Measurements from ENCODE around the gene AGPAT2. TPM values are rescaled to one million over a fixed set of nuclear protein-coding genes. Genes with fewer than 3 reads are reported as not detected.

Gene AGPAT2
- total RNA-seq, 2 donors from 2014 or later = 197 to 372 TPM

GRCh38 chr9:136687721-136688223 is 515 bp upstream of the AGPAT2 start:
- peak; percentile 87 for DNase-seq
- no peak for TF ChIP-seq CTCF (IDR thresholded peaks at IDR 0.05)
- Histone ChIP-seq H3K9ac (ENCODE audit: low read depth in 2 of 2, low read length in 2 of 2) (peak overlapping the region; percentile 40 to 66), H3K27me3 (no peaks in the 10 kb centered on the region), H3K9me3 (no peaks in the 10 kb centered on the region), H3K36me3 (no peaks in the 10 kb centered on the region), H3K4me3 (peak overlapping the region; percentile 96), H3K4me1 (peaks cover 25% of the 10 kb centered on the region), H3K27ac (peak overlapping the region; percentile 89)
- intact Hi-C loops (cut with DNase I) = no loop called here

GRCh38 chr9:136686534-136686793 is 793 bp downstream of the AGPAT2 start:
- H3K36me3 ChIP-seq = no peaks in the 10 kb centered on the region
- intact Hi-C loops (cut with DNase I) = no loop called here
- peak overlapping the region; percentile 96 for H3K4me3 ChIP-seq
- DNase-seq = no peak
- H3K27me3 ChIP-seq = no peaks in the 10 kb centered on the region
- H3K9me3 ChIP-seq = no peaks in the 10 kb centered on the region
- peaks cover 19% of the 10 kb centered on the region for H3K4me1 ChIP-seq
- peak overlapping the region; percentile 69 to 99 for H3K9ac ChIP-seq (ENCODE audit: low read depth in 2 of 2, low read length in 2 of 2)
- H3K27ac ChIP-seq = peak overlapping the region; percentile 89
- TF ChIP-seq CTCF (IDR thresholded peaks at IDR 0.05) = no peak

GRCh38 chr9:136685790-136686533 is 1.3 kb downstream of the AGPAT2 start:
- no peak for TF ChIP-seq CTCF (IDR thresholded peaks at IDR 0.05)
- Histone ChIP-seq H3K36me3 (no peaks in the 10 kb centered on the region), H3K4me1 (peaks cover 19% of the 10 kb centered on the region), H3K27ac (no peak overlapping the region), H3K4me3 (peak overlapping the region; percentile 96), H3K27me3 (no peaks in the 10 kb centered on the region), H3K9ac (ENCODE audit: low read depth in 2 of 2, low read length in 2 of 2) (peak overlapping the region; percentile 69 to 99), H3K9me3 (no peaks in the 10 kb centered on the region)
- intact Hi-C loops (cut with DNase I) = no loop called here
- no peak for DNase-seq

DNA sequence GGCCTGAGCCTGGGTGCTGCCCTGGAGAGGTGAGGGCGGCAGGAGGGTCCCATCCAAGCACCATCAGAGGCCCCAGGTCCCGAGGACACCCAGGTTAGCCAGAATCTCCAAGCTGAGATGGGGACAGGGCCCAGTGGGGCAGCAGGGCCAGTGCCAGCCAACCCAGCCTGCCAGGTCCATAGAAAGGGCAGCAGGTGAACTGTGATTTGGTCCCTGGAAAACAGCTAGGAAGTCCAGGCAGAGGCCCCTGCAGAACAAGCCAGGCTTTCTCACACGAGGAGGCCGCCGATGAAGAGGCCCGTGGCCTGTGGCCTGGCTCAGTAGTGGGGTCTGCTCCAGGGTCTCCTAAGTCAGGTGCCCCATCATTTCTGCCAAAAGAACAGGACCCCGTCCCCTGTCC is 2.0 kb downstream of the AGPAT2 start:
- H3K27ac ChIP-seq = no peak overlapping the region
- H3K9ac ChIP-seq (ENCODE audit: low read depth in 2 of 2, low read length in 2 of 2) = peak overlapping the region; percentile 30 to 58
- DNase-seq = no peak
- intact Hi-C loops (cut with DNase I) = no loop called here
- no peaks in the 10 kb centered on the region for H3K27me3 ChIP-seq
- peaks cover 19% of the 10 kb centered on the region for H3K4me1 ChIP-seq
- H3K4me3 ChIP-seq = no peak overlapping the region
- no peak for TF ChIP-seq CTCF (IDR thresholded peaks at IDR 0.05)
- no peaks in the 10 kb centered on the region for H3K9me3 ChIP-seq
- H3K36me3 ChIP-seq = no peaks in the 10 kb centered on the region

DNA sequence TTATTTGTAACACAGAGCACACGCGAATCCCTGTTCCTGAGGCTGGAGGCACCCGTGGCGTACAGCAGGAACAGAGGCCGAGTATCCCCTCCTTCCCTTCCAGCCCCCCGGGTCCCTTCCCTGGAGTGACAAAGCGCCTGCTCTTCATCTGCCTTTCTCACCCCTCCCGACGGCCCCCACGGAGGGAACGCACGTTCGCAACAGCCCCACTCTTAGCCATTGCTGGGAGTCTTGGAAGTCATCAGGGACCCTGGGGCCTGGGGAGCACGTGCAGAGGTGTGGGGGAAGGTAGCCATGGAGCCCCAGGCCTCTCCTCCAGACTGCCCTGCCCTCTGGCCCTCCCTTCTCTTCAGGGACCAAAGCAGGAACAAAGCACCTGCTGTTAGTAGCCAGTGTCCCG is 2.5 kb downstream of the AGPAT2 start:
- intact Hi-C loops (cut with DNase I) = no loop called here
- Histone ChIP-seq H3K4me3 (no peak overlapping the region), H3K4me1 (peaks cover 19% of the 10 kb centered on the region), H3K9me3 (no peaks in the 10 kb centered on the region), H3K9ac (ENCODE audit: low read depth in 2 of 2, low read length in 2 of 2) (peak overlapping the region; percentile 30 to 58), H3K36me3 (no peaks in the 10 kb centered on the region), H3K27ac (no peak overlapping the region), H3K27me3 (no peaks in the 10 kb centered on the region)
- no peak for DNase-seq
- no peak for TF ChIP-seq CTCF (IDR thresholded peaks at IDR 0.05)

Measured in colonic mucosa (tissue), 4 donors.